Fibroblast of the aortic adventitia (primary cell): ENCODE data around the gene CCDC175. TPM values are rescaled to one million over a fixed set of nuclear protein-coding genes. Genes with fewer than 3 reads are reported as not detected.

ENCODE experiments used
- DNase-seq: peaks from one replicate; pipeline ENCODE4 v3.0.0-alpha.2; 2010; ENCODE audit warnings: low read depth
- H3K4me3 ChIP-seq: 2 replicates; pipeline ENCODE4 v1.5.1; 2011; ENCODE audit warnings: low read depth, mild to moderate bottlenecking, control low read depth, low read length, moderate library complexity
- total RNA-seq: library from RNA; depleted of rRNA; stranded (reverse); fragments of >200 nt; gene quantifications from 2 replicates; pipeline ENCODE4 v1.2.3, GENCODE V29; 2012; ENCODE audit warnings: low replicate concordance
- TF ChIP-seq, protein P1 (sequence below): IDR thresholded peaks from 2 replicates; pipeline ENCODE4 v1.5.1; 2011; ENCODE audit warnings: mild to moderate bottlenecking, low read length, control low read depth, inconsistent platforms; ENCODE audit not compliant: insufficient read depth

Gene CCDC175
- total RNA-seq, 1 donor: not detected

DNA sequence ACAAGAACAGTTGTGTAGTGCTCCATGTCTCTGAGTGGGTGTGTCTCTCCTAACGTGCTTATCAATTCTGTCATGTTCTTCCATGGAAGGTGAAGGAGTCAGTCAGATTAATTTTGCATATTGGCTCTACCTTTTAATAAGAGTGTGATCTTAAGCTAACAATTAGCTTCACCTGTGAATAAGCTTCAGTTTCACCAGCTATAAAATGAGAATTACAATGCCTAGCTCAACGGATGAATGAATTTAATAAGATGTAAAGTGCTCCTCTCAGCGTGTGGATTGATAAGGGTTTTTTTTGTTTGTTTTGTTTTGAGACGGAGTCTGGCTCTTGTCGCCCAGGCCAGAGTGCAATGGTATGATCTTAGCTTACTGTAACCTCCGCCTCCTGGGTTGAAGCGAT lies 32.7 kb downstream of the CCDC175 start:
- TF ChIP-seq, protein P1, sequence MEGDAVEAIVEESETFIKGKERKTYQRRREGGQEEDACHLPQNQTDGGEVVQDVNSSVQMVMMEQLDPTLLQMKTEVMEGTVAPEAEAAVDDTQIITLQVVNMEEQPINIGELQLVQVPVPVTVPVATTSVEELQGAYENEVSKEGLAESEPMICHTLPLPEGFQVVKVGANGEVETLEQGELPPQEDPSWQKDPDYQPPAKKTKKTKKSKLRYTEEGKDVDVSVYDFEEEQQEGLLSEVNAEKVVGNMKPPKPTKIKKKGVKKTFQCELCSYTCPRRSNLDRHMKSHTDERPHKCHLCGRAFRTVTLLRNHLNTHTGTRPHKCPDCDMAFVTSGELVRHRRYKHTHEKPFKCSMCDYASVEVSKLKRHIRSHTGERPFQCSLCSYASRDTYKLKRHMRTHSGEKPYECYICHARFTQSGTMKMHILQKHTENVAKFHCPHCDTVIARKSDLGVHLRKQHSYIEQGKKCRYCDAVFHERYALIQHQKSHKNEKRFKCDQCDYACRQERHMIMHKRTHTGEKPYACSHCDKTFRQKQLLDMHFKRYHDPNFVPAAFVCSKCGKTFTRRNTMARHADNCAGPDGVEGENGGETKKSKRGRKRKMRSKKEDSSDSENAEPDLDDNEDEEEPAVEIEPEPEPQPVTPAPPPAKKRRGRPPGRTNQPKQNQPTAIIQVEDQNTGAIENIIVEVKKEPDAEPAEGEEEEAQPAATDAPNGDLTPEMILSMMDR: no peak
- no peak overlapping the region for H3K4me3 ChIP-seq
- DNase-seq: no peak

DNA sequence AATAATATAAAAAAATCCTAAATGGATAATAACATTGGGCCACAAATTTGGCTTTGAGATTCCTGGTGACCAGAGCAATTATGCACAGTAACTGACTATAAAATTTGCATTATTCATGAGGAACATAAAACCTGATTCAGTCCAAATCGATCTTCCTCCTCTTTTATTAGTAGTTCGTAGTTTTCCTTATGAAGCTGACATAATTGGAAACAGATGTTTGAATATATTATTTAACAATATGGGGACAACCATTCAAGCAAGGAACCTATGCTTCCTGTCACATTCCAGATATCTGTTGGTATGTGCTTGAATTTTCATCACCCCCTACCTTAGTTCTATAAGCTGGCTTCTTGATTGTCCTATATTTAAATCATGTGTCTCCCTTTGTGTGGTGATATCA lies 34.9 kb downstream of the CCDC175 start:
- TF ChIP-seq, protein P1: no peak
- DNase-seq: no peak
- H3K4me3 ChIP-seq: no peak overlapping the region

DNA sequence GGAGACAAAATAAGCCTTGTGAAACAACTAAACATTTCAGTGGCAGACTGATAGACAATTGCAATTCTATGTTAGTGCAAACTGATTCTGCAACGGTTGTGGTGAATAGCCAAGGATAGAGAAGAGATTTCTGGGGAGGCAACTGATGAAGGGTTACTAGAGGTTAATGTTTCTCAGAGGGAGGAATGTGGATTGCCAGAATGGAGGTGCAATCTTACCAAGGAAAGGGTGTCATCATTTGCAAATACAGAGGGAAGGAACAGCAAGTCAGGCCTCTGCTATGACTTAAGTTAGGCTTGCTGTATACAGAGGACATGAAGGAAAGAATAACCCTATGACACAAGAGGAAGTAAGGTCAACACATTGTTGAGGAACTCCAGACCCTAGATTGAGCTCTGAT lies 35.8 kb downstream of the CCDC175 start:
- TF ChIP-seq, protein P1: no peak
- H3K4me3 ChIP-seq: no peak overlapping the region
- DNase-seq: no peak

DNA sequence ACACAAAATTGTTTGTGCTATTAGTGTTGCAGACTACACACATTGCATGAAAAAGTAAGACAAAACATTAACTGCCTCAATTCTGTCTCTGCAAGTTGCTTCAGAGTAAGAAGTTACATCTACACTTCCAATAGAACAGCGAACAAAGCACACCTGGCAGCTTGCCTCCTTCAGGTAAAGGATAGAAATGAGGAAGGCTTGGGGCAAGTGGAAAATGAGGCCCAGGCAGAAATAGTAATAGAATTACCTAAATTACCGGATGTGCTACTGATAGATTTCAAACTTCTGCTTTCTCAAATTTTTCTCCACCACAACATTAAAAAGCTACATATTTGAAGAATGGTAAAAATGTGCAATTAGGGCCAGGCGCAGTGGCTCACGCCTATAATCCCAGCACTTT lies 37.7 kb downstream of the CCDC175 start:
- no peak overlapping the region for H3K4me3 ChIP-seq
- TF ChIP-seq, protein P1: no peak
- DNase-seq: no peak

DNA sequence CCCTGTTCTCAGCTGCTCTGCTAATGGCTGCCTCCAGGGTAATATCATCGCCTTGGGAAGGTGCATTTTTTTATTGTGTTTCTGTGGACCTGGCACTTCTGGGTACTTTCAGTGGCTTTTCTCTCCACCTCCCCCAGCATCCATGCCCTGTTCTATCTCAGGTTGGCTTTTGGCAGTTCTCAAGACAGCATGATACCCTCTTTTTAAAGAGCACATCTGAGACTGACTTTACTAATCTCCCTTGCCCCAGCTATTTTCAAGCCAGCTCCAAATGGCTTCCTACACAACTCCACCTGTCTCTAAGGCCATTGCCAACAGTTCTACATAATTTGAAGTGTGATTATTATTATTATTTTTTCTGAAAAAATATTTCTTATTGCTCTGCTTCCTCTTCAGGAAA lies 39.1 kb downstream of the CCDC175 start:
- no peak for DNase-seq
- no peak overlapping the region for H3K4me3 ChIP-seq
- TF ChIP-seq, protein P1: no peak

DNA sequence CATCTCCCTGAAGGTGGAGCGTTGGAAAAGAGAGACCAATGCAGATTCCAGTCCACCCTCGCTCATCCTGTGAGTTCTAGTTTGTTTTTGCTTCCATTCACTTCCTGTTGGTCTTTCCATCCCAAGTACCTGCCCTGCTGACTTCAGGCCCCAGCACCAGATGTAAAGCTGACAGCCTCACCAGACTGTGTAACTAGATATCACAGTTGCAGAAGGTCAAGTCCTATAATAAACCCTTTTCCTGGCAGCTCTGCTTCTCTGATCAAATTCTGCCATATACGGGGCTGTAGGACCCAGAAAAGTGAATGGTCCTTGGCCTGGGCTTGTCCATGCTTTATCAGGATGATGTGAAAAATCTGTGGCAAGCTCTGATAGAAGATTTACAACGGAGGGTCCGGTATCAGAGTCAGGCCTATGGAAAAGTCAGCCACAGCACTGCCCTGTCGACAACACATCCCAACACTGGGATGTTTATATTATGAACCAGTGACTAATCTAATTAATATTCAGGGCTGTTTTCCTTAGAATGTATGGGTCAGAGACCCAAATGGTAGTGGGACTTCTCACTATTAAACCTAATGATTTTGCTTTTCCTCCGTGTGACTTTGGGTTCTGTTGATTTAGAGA lies 42.1 kb downstream of the CCDC175 start:
- TF ChIP-seq, protein P1: no peak
- no peak for DNase-seq
- H3K4me3 ChIP-seq: no peak overlapping the region

DNA sequence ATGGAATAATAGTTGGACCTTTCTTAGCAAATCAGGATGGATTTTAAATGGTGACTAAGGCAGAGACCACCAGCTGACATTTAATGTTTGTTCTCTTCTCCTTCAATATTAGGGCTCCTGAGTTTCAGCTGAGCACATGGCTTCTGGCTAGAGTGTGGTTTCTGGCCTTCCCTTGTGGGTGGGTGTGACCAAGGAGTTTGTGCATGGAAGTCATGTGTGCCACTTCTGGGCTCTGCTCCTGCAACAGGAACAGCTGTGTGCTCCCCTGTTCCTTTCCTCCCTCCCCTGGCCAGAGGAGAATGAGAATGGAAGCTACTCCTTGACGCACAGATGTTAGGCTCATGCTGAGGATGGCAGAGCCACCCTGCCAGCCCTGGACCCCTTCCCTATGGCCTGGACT lies 44.2 kb downstream of the CCDC175 start:
- no peak for DNase-seq
- TF ChIP-seq, protein P1: no peak
- H3K4me3 ChIP-seq: no peak overlapping the region
